HG03135 (cell line): ENCODE data around the gene CCDC57.

Experiments used
- ATAC-seq: cut with Tn5 transposase; IDR thresholded peaks from one replicate; pipeline ENCODE4 v1.9.1; 2021; ENCODE audit warnings: mild to moderate bottlenecking, moderate library complexity; ENCODE audit not compliant: unreplicated experiment

CCDC57 gene

DNA sequence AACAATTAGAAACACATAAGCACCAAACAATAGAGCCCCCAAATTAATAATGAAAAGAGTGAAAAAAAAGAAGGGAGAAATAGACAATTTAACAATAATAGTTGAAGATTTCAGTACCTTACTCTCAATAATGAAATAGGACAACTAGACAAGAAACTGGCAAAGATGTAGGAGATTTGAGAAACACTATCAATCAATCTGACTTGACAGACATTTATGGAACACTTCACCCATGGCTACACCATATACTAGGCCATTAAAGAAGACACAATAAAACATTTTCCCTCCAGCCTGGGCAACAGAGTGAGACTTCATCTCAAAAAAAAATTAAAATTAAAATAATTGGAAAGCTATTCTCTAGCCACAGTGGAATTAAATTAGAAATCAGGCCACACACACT lies 142.0 kb downstream of the CCDC57 start:
- no peak for ATAC-seq

DNA sequence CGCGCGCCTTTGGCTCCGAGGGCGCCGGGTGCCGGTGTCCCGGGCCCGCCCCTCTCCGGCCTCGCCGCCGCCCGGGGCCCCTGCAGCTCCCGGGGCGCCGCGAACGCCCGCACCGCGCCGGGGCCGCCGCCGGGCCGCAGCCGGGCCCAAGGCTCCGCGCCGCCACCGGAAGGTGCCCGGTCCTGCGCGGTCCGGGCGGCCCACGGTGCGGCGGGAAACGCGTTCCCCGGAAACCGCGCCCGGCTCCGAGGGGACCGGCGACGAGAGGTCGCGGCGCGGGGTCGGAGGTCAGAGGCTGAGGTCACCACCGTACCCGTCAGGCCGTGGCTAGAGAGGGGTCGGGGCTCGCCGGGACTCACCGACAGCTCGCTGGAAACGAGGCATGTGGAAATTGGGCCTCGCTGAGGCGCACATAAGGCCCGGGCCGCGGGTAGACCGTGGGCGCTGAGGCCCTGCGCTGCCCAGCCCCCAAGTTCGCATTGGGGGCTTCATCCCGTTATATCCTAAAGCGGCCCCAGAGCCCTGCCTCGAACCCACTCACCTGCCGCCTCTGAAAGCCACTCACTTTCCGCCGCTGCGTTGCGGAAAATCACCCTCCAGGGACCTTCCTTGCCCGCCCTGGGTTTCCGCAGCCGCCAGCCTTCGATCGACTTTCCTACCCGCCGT lies 146.9 kb downstream of the CCDC57 start, which contains the start of gene DUS1L:
DUS1L (minus strand) TSS at position 167 of the 666 bp plus-strand sequence. CDS start 745 bp downstream, outside the sequence.
- ATAC-seq, result peak; percentile 67

DNA sequence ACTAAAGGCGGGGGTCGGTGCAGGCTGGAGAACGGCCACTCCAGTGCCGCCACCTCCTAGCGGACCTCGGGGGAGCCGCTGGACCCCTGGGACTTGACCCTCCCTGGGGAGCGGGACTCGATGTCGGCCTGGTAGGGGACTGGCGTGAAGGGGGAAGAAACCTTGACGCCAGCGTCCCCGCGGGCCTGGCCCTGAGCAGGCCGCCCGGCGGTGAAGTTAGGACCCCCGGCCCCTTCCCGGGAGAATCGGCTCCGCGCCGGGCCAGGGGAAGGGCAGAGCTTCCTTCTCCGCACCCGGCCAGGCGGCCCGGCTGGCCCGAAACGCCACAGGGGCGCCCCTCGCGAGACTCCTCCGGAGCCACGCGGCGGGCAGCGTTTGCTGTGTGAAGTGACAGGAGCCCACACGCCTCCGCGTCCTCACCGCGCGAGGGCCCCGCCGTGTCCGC lies 147.4 kb downstream of the CCDC57 start:
- ATAC-seq, result peak; percentile 24

GRCh38 chr17:82064433-82065192 lies 148.0 kb downstream of the CCDC57 start:
- no peak for ATAC-seq

- no peak for ATAC-seq
These were observed 148.9 kb downstream of the CCDC57 start for GRCh38 chr17:82063424-82064415.

GRCh38 chr17:82062984-82063368 lies 149.7 kb downstream of the CCDC57 start:
- no peak for ATAC-seq

GRCh38 chr17:82062076-82062983 lies 150.3 kb downstream of the CCDC57 start:
- no peak for ATAC-seq

- no peak for ATAC-seq
These were observed 151.4 kb downstream of the CCDC57 start for GRCh38 chr17:82061047-82061925.

GRCh38 chr17:82060614-82061013 lies 152.0 kb downstream of the CCDC57 start:
- ATAC-seq, result no peak

- ATAC-seq, result no peak
These were observed 152.7 kb downstream of the CCDC57 start for GRCh38 chr17:82060001-82060380.

DNA sequence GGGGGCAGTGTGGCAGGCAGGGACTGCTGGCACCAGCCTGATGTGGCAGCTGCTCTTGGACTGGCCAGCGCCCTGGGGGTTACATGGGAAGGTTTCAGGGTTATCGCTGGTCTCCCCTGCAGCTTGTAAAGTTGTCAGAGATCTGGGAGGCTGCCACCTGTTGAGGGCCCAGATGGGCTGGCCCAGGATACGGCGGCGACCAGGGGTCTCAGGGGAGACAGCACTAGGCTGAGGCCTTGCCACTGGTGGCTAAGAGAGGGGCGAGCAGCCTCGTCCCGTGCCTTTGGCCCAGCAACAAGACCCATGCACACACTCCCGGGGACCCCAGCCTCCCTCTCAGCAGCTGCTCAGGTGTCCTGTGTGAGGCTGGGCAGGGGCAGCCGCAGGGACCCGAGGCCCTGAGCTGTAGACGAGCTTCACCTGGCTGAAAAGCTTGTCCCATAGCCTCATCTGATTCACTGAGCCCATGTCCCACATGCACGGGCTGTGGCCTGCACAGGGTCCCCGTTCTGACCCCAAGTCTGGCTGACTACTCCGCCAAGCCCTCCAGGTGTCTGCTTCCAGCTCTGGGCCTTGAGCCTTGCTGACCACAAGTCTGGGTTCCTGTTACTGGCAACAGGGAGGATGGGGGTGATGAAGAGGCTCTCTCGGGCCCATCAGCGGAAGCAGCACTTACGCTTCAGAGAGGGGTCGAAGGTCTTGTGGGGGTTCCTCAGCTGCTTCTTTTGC lies 153.2 kb downstream of the CCDC57 start:
- no peak for ATAC-seq

DNA sequence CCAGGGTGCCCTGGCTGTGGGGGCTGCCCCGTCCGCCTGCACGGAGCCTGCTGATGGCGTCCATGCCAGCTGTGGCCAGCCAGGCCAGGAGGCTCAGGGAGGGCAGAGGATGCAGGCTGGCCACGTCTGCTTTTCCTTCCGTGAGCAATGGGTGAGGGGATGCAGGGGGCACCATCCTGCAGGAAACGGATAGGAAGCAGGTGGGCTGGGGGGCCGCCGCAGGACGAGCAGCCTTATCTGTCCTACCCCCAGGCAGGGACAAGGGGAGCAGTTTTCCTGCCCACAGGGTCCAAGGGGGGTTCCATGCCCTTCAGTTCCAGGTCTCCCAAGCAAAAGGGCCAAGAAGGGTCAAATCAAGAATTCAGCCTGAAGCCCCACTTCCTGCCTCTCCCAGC lies 153.8 kb downstream of the CCDC57 start:
- no peak for ATAC-seq

DNA sequence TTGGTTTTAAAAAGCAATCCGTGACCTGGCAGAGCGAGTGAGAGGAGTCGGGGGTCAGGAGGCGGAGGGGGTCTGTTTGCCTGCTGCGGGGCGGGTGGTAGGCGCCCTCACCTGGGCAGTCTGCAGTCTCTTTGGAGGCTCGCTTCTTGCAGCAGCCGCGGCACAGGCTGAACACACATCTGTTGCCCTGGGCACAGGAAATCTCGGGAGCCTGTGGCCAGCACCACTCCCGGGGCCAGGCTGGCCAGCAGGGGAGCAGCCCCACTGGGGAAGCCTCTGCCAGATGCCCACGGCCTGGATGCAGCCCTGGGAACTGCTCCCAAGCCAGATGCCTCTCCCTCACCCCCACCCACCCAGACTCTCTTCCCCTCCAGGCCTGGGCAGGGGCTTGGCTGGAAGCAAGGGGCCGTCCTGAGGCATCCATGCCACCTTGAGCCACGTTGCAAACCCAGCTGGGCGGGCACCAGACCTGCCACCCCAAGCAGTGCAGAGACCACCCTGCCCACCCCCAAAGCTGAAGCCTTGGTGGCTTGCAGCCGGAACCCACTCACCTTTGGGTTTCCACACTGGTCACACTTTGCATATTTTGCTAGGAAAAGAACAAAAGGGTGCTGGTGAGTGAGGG lies 154.3 kb downstream of the CCDC57 start:
- no peak for ATAC-seq

DNA sequence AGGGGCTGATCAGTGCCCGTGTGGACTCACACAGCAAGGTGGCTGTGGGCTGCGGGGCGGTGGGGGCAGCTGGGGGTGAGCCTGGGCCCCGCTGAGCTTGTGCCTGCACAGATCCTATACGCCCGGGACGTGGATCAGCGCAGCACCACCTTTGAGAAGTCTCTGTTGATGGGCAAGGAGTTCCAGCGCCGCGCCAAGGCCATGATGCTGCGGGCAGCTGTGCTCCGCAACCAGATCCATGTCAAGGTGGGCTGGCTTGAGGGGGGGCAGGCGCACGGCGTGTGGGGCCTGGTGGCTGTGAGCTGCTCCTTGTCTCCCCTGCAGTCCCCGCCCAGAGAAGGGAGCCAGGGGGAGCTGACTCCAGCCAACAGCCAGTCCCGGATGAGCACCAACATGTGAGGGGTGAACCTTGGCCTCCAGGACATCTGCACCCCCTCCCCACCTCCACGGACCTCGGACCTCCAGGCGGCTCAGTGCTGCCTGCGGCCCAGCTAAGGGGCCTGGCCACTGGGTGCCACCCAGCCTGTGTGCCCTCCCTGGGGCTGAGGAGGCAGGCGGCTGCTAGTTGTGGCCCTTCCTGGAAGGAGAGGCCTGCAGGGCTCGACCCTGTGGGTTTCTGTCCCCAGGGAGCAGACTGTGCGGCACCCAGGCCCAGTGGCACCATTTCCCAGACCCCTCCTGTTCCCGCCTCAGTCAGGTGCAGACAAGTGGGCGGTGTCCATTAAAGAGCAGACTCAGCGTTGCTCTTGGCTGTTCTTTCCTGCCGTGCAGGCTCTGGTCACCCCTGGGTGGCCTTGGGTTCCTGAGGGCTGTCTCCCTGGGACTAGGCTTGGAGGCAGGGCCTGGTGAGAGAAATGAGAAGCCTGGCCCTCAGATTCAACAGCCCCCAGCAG lies 155.7 kb downstream of the CCDC57 start:
- no peak for ATAC-seq

DNA sequence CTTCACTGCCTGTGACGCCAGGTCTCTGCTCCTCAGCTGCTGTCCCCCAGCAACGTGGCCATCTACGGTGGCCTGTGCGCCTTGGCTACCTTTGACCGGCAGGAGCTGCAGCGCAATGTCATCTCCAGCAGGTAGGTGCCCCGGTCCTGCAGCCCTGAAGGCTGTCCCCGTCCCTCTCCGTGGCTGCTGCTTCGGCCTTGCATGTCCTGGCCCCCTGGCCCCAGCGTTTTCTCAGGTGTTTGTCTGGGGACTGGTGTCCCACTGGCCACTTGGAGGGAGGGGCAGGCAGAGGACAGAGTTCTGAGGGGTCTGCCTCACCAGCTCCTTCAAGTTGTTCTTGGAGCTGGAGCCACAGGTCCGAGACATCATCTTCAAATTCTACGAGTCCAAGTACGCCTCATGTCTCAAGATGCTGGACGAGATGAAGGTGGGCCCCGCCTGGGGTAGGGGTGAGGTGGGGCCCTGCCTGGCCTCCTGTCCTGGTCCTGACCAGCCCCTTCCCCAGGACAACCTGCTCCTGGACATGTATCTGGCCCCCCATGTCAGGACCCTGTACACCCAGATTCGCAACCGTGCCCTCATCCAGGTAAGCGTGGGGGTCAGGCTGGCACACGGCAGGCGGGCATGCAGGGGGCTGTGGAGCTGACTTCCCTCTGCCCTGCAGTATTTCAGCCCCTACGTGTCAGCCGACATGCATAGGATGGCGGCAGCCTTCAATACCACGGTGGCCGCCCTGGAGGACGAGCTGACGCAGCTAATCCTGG lies 156.5 kb downstream of the CCDC57 start:
- no peak for ATAC-seq
